Measurements from ENCODE around the gene IFT25. TPM values are rescaled to one million over a fixed set of nuclear protein-coding genes. Genes with fewer than 3 reads are reported as not detected.
A peak's percentile ranks its signal among the peaks of the same experiment; 100 is the strongest.
"Not testable (repeated sequence)": the region's sequence is repeated elsewhere in the genome, so short reads cannot be mapped to it uniquely, and the experiment has no call there.

The IFT25 gene
- 23.7 TPM for total RNA-seq
- long read RNA-seq, transcript HSPB11-201 (6 exons, 915 nt), result major isoform, 6 of 18 reads
- long read RNA-seq, partial matches to known transcripts, result 7 of 18 reads
- long read RNA-seq, other reads (novel, unspliced or antisense), result 3 of 18 reads

DNA sequence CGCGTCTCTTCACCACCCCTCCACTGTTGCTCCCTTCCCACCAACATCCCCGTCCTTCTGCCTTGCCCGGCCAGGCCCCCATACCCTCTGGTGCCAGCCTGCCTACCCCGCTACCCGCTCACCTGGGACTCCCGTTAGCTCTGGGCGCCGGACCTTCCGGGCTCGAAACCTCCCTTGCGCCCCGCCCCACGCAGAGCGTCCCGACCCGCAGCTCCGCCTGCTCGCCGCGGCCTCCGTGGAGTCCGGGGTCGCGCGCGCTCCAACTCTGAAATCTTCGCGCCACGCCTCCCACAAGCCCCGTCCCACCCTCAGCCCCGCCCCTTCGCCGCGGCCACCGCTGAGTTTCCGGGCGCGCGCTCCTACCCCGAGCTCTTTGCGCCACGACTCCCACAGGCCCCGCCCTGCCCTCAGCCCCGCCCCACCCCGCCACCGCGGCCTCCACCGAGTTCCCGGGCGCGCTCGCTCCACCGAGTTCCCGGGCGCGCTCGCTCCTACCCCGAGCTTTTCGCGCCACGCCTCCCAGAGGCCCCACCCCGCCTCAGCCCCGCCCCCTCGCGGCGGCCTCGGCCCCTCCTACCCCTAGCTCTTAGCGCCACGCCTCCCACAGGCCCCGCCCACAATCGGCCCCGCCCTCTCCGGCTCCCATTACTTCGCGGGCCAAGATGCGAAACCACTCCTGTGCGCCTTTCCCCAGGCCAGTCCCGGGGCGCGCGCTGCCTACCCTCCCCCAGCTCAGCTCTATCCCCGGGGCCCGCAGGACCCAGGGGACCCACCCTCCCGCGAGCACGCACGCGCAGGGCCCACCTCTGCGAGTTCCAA, at the start of gene IFT25:
Gene IFT25 (minus strand): TSS at position 267 of the 819 bp plus-strand sequence. CDS start 5,617 bp downstream, outside the sequence.
- Histone ChIP-seq H3K27me3 (ENCODE audit: low read depth) (no peaks in the 10 kb centered on the region), H3K36me3 (no peaks in the 10 kb centered on the region), H3K27ac (peak within 1 kb of the TSS; percentile 85), H3K9me3 (no peaks in the 10 kb centered on the region), H3K4me3 (peak within 1 kb of the TSS; percentile 93), H3K4me1 (peaks cover 25% of the 10 kb centered on the region)
- TF ChIP-seq, protein P1, sequence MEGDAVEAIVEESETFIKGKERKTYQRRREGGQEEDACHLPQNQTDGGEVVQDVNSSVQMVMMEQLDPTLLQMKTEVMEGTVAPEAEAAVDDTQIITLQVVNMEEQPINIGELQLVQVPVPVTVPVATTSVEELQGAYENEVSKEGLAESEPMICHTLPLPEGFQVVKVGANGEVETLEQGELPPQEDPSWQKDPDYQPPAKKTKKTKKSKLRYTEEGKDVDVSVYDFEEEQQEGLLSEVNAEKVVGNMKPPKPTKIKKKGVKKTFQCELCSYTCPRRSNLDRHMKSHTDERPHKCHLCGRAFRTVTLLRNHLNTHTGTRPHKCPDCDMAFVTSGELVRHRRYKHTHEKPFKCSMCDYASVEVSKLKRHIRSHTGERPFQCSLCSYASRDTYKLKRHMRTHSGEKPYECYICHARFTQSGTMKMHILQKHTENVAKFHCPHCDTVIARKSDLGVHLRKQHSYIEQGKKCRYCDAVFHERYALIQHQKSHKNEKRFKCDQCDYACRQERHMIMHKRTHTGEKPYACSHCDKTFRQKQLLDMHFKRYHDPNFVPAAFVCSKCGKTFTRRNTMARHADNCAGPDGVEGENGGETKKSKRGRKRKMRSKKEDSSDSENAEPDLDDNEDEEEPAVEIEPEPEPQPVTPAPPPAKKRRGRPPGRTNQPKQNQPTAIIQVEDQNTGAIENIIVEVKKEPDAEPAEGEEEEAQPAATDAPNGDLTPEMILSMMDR (IDR thresholded peaks at IDR 0.05), result no peak
- ATAC-seq, result peak; percentile 95 to 98
- DNase-seq, result peak; percentile 97
- intact Hi-C loops (cut with DNase I), result no loop called here

DNA sequence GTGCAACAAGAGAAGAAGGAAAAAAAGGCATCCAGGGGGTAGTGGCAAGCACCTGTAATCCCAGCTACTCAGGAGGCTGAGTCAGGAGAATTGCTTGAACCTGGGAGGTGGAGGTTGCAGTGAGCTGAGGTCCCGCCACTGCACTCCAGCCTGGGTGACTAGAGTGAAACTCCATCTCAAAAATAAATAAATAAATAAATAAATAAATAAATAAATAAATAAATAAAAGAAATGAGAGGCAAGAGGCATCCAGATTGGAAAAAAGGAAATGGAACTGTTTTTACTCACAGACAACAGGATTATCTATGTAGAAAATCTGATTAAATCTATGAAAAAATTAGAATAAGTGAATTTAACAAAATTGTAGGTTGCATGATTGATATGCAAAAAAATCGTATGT, 49.0 kb upstream of the IFT25 start:
- H3K4me3 ChIP-seq; DNase-seq; H3K27me3 ChIP-seq (ENCODE audit: low read depth); intact Hi-C loops (cut with DNase I); H3K27ac ChIP-seq; H3K4me1 ChIP-seq; H3K36me3 ChIP-seq; H3K9me3 ChIP-seq; ATAC-seq: not testable (repeated sequence)

DNA sequence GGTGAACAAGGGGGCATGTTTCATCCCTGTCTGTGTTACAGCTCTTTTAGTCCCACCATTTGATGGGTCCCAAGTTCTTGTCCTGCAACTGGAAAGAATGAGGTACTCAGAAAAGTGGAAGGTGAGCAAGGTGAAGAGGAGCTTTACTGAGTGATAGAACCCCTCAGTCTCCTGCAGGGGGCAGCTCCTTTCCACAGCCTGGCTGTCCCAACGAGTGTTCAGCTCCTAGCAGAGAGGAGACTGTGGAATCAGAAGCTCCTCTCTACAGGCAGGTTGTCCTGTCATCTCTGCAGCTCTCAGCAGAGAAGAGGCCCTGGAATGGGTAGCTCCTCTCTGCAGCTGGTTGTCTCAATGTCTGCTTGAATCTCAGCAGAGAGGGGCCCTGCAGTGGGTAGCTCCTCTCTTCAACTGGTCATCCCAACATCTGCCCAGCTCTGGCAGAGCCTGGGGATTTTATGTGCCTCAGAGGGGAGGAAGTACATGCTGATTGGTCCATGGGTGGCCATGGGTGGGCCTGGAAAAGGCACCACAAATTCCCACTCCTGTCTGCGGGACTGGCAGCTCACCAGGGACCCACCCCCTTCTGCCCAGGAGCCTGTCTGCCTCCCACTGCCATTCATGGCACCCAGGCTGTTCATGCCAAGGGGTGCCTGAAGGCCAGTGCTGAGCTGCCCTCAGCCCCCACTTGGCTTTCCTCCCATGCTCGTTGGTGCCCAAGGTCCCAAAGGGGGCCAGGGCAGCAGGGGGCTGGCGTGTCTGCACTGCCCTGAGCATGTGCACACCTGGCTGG, 46.8 kb upstream of the IFT25 start:
- no peaks in the 10 kb centered on the region for H3K27me3 ChIP-seq (ENCODE audit: low read depth)
- intact Hi-C loops (cut with DNase I), result no loop called here
- no peaks in the 10 kb centered on the region for H3K4me1 ChIP-seq
- H3K27ac ChIP-seq, result no peak overlapping the region
- H3K36me3 ChIP-seq, result no peaks in the 10 kb centered on the region
- H3K4me3 ChIP-seq, result no peak overlapping the region
- ATAC-seq, result peak in 1 of 2 donors; percentile 68
- no peaks in the 10 kb centered on the region for H3K9me3 ChIP-seq
- DNase-seq, result no peak
- TF ChIP-seq, protein P1 (IDR thresholded peaks at IDR 0.05), result no peak

DNA sequence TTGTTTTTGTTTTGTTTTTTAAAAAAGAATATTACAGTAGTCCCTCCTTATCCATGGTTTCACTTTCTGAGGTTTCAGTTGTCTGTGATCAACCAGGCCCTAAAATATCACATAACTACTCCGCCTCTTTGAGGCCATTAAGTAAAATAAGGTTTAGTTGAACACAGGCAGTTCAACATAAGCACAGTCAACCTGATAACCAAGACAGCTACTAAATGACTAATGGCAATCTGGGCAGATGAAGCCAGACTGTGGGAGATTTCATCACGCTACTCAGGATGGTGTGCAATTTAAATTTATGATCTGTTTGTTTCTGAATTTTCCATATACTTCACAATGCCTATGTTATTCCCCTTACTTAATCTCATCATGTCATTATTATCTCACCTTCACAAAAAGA, 42.4 kb upstream of the IFT25 start:
- Histone ChIP-seq H3K4me1 (peaks cover under 1% of the 10 kb centered on the region), H3K36me3 (no peaks in the 10 kb centered on the region), H3K27me3 (ENCODE audit: low read depth) (no peaks in the 10 kb centered on the region), H3K9me3 (no peaks in the 10 kb centered on the region), H3K4me3 (no peak overlapping the region), H3K27ac (no peak overlapping the region)
- DNase-seq (no peak), ATAC-seq (no peak)
- TF ChIP-seq, protein P1 (IDR thresholded peaks at IDR 0.05), result no peak
- intact Hi-C loops (cut with DNase I), result no loop called here

DNA sequence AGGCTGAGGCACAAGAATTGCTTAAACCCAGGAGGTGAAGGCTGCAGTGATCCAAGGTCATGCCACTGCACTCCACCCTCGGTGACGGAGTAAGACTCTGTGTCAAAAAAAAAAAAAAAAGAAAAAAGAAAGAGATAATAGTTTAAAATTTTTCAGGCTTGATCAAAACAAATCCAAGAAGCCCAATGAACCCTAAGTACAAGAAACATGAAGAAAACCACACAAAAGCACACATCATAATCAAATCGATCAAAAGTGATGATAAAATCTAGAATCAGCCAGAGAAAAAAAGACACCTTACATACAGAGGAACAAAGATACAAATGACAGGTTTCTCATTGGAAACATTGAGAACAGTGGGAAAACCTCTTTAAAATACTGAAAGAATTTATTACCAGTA, 41.0 kb upstream of the IFT25 start:
- ATAC-seq (no peak), DNase-seq (no peak)
- Histone ChIP-seq H3K4me3 (no peak overlapping the region), H3K27ac (no peak overlapping the region), H3K27me3 (ENCODE audit: low read depth) (no peaks in the 10 kb centered on the region), H3K36me3 (no peaks in the 10 kb centered on the region), H3K4me1 (peaks cover 13% of the 10 kb centered on the region), H3K9me3 (no peaks in the 10 kb centered on the region)
- intact Hi-C loops (cut with DNase I), result no loop called here
- TF ChIP-seq, protein P1 (IDR thresholded peaks at IDR 0.05), result no peak
